HG02642 (cell line): ENCODE results near the gene CKAP5.

Experiments
- ATAC-seq: cut with Tn5 transposase; IDR thresholded peaks from one replicate; pipeline ENCODE4 v1.9.1; 2021; ENCODE audit warnings: mild to moderate bottlenecking; ENCODE audit not compliant: unreplicated experiment, poor library complexity

CKAP5 gene

GRCh38 chr11:46845740-46846509 is at the start of gene CKAP5:
CKAP5 (minus strand) TSS chr11:46846280; CDS start chr11:46821231, 25,049 bp downstream.
- ATAC-seq: peak; percentile 96

- ATAC-seq: no peak
Observed at GRCh38 chr11:46895821-46896220, 49.7 kb upstream of the CKAP5 start.

- no peak for ATAC-seq
Observed at GRCh38 chr11:46894961-46895360, 48.9 kb upstream of the CKAP5 start.

- ATAC-seq: no peak
Observed at GRCh38 chr11:46894506-46894905, 48.4 kb upstream of the CKAP5 start.

GRCh38 chr11:46892838-46893237 is 46.8 kb upstream of the CKAP5 start:
- no peak for ATAC-seq

- ATAC-seq: no peak
Observed at GRCh38 chr11:46892109-46892508, 46.0 kb upstream of the CKAP5 start.

GRCh38 chr11:46890665-46891064 is 44.6 kb upstream of the CKAP5 start:
- no peak for ATAC-seq

- peak; percentile 65 for ATAC-seq
Observed at GRCh38 chr11:46889689-46890475, 43.8 kb upstream of the CKAP5 start.

- ATAC-seq: no peak
Observed at GRCh38 chr11:46889251-46889650, 43.2 kb upstream of the CKAP5 start.

- ATAC-seq: no peak
Observed at GRCh38 chr11:46888636-46889035, 42.6 kb upstream of the CKAP5 start.

- ATAC-seq: no peak
Observed at GRCh38 chr11:46886211-46886610, 40.1 kb upstream of the CKAP5 start.

- no peak for ATAC-seq
Observed at GRCh38 chr11:46879056-46879585, 33.0 kb upstream of the CKAP5 start.

GRCh38 chr11:46877580-46877979 is 31.5 kb upstream of the CKAP5 start:
- no peak for ATAC-seq

- ATAC-seq: no peak
Observed at GRCh38 chr11:46876471-46876870, 30.4 kb upstream of the CKAP5 start.

- ATAC-seq: no peak
Observed at GRCh38 chr11:46874586-46874985, 28.5 kb upstream of the CKAP5 start.

- no peak for ATAC-seq
Observed at GRCh38 chr11:46868912-46869311, 22.8 kb upstream of the CKAP5 start.

- ATAC-seq: no peak
Observed at GRCh38 chr11:46865340-46865739, 19.3 kb upstream of the CKAP5 start.

- ATAC-seq: no peak
Observed at GRCh38 chr11:46860218-46860617, 14.1 kb upstream of the CKAP5 start.

- no peak for ATAC-seq
Observed at GRCh38 chr11:46858920-46859546, 13.0 kb upstream of the CKAP5 start.

GRCh38 chr11:46857666-46858065 is 11.6 kb upstream of the CKAP5 start:
- ATAC-seq: no peak
